ENCODE data around the gene NUBPL.

NUBPL gene, protein sequence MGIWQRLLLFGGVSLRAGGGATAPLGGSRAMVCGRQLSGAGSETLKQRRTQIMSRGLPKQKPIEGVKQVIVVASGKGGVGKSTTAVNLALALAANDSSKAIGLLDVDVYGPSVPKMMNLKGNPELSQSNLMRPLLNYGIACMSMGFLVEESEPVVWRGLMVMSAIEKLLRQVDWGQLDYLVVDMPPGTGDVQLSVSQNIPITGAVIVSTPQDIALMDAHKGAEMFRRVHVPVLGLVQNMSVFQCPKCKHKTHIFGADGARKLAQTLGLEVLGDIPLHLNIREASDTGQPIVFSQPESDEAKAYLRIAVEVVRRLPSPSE

DNA sequence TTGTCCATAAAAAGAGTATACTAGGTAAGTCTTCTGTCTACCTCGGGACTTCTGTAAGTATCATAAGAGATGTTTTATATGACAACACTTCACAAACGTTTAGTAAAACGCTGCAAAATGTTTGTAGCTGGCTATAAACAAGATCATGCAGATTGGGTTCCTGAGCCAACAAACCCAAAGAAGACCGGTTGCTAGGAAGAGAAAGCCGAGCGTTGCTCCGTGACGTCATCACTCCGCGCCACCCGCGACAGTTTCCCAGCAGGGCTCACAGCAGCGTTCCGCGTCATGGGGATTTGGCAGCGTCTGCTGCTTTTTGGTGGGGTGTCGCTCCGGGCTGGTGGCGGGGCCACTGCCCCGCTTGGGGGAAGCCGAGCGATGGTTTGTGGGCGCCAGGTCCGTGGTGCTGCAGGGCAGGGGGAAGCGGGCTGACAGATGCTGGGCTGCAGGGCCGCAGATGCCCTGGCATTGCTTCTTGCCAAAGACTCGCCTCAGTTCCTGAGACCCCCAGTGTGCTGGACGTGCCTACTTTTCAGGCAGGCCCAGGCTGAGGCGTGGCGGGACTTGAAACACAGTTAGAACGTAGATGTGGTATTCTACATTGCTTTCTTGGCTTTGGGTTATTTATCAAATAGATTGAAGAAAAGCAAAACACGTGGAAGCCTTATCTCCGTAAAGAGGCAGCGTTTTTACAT is at the start of gene NUBPL:
Gene NUBPL (plus strand): TSS at position 250 of the 692 bp plus-strand sequence. CDS start 36 bp downstream, at position 286.
- peak; percentile 93 to 96 for DNase-seq (ENCODE audit: low read depth in 1 of 2, low spot score in 1 of 2)

DNA sequence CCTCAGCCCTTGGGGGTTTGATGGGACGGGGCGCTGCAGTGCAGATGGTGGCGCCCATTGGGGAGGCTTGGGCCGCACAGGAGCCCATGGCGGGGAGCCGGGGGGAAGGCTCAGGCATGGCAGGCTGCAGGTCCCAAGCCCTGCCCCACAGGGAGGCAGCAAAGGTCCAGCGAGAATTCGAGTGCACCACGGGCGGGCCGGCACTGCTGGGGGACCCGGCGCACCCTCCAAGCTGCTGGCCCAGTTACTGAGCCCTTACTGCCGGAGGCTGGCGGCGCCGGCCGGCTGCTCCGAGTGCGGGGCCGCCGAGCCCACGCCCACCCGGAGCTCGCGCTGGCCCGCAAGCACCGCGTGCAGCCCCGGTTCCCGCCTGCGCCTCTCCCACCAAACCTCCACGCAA is 34.1 kb upstream of the NUBPL start:
- no peak for DNase-seq (ENCODE audit: low read depth in 1 of 2, low spot score in 1 of 2)

DNA sequence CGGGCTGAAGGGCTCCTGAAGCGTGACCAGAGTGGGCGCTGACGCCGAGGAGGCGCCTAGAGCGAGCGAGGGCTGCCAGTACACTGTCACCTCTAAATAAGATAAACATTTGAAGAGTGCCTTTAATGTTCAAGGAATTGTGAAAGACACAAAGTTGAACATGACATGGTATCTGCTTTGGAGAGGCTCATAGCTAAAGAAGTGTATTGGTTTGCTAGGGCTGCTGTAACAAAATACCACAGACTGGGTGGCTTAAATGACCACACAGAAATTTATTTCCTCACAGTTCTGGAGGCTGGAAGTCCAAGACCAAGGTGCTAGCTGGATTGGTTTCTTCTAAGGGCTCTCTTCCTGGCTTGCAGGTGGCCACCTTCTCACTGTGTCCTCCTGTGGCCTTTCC is 33.7 kb upstream of the NUBPL start:
- no peak for DNase-seq (ENCODE audit: low read depth in 1 of 2, low spot score in 1 of 2)

DNA sequence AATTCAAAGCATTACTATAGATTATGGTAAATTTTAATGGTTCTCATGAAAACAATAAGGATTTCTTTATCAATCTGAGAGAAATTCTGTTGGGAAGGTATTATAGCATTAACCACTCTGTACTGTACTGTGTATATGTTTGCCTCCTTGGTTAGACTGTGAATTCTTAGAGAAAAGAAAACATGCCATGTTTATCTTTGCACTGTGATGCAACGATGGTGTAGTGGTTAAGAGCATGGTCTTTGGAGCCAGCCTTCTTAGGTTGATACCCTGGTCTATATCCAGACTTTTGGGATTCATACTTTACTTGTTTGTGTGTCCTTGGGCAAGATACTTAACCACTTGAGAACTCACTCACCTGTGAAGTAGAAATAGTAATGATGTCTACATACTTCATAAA is 32.2 kb upstream of the NUBPL start:
- DNase-seq (ENCODE audit: low read depth in 1 of 2, low spot score in 1 of 2): no peak

DNA sequence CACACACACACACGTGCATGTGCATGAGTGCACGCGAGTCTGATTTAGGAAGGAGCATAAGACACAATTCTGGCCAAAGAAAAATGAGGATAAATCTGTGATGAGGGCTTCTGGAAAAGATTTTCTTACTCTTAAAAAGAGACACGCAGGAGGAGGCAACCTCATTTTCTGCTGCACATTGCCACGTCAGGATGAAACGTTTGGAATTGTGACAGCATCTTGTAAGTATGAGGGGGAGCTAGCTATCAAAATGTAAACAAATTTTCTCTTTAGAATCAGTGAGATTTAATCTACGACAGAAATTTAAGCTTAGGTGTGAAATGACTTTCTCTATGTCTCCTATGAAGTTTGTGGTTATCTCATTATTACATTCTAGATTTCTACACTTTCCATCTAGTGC is 31.1 kb upstream of the NUBPL start:
- DNase-seq (ENCODE audit: low read depth in 1 of 2, low spot score in 1 of 2): no peak

DNA sequence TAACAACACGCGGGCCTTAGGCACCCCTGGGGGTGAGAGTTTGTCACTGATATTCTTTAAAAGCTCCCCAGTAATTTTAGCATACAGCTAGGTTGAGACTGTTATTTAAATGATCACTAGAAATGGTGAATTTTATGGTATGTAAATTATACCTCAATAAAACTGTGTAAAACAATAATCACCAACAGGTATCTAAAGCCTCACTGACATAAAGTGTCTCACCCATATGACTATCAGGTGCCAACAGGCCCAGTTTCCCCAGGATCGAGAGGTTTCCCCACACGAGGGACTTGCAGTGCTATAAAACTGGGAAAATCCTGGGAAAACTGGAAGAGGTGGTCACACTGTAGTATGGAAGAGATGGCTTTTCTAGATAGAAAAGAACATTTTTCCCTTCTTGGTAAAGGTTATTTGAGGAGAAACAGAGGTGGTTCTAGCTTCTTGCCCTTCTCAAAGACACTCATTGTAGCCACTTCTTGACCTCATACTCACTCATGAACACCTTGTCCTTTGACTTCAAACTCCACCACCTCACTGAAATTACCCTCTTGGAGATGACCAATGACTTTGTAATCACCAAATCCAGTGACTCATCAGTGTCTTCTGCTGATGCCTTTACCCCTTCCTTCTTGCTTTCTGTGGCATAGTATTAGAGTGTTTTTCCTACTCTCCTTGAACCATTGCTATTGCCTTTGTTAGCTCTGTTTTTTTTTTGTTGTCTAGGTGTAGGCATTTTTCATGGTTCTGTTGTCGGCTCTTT is 24.8 kb upstream of the NUBPL start:
- no peak for DNase-seq (ENCODE audit: low read depth in 1 of 2, low spot score in 1 of 2)

DNA sequence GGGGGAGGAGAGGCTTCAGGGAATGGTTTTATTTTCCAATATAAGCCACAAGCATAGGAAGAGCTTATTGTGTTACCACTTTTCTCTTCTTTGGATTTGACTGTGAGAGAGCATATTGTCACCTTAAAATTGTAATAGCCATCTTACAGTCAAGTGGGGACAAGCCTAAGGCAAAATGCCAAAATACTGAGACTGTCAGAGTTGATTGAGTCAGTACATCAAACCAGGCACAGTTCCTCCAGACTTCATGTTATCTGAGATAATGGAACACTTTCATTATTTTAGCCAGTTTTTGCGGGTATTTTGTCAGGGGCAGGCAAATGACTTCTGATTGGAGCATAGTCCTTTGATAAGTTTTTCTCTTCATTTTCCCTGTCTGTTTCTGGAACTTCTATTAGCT is 19.5 kb upstream of the NUBPL start:
- no peak for DNase-seq (ENCODE audit: low read depth in 1 of 2, low spot score in 1 of 2)

DNA sequence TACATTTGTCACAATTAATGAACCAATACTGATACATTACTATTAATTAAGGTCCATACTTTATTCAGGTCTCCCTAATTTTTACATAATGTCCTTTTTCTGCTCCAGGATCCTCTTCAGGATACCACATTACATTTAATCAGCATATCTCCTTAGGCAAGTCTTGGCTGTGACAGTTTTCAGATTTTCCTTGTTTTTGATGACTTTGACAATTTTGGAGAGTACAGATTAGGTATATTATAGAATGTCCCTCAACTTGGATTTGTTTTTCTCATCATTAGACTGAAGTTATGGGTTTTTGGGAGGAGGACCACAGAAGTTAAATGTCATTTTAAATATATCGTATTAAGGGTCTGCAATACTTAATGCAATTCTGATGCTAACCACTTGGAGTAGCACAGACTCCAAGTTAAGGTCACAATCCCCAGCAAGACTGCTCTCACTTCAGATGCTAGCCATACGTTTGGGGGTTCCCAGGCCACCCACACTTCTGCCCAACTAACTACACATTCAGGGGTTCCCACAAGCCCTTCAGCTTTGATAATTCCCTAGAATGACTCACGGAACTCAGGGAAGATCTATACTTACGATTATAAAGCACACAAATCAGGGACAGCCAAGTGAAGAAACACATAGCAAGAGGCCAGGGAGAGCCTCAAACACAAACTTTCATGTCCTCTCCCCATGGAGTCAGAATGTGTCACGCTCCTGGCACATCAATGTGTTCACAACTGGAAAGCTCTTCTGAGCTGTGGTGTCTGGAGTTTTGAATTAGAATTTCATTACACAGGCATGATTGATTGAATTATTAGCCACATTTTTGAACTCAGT is 17.0 kb upstream of the NUBPL start:
- DNase-seq (ENCODE audit: low read depth in 1 of 2, low spot score in 1 of 2): no peak

DNA sequence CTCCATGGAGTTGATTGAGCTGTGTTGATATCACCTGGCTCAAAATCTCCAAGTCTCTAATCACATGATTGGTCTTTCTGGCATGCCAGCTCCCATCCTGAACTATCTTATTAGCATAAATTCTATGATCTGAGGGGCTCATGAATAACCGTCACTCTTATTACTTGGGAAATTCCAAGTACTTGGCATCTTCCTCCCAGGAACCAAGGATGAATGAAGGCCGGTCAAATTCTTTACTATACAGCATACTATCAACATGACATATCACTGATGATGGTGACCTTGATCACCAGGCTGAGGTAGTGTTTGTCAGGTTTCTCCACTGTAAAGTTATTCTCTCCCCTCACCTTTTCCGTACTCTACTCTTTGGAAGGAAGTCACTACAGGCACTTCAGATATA is 16.4 kb upstream of the NUBPL start:
- no peak for DNase-seq (ENCODE audit: low read depth in 1 of 2, low spot score in 1 of 2)

DNA sequence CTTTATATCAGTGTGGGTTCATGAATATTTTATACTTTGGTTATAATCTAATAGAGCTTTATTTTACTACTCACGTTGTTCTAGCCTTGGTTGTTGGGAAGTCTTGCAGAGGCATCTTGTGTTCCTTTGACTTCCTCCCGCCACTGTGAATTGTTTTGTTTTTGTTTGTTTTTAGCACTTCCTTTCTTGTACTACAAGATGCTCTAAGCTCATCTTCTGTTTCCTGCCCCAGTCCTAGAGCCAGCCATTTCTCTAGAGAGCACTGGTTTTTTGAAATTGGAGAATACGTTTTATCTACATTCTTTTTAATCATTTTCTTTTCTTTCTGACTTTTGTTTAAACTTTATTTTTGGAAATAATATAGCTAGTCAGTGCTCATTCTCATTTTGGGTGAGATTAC is 15.9 kb upstream of the NUBPL start:
- no peak for DNase-seq (ENCODE audit: low read depth in 1 of 2, low spot score in 1 of 2)

DNA sequence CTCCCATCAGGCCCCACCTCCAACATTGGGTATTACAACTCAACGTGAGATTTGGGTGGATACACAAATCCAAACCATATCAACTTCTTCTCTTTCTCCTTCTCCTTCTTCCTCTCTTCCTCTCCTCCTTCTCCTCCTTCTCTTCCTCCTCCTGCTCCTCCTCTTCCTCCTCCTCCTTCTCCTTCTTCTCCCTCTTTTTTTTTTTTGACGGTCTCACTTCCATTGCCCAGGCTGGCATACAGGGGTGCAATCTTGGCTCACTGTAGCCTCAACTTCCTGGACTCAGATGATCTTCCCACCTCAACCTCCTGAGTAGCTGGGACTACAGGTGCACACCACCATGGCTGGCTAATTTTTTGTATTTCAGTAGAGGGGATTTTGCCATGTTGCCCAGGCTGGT is 11.4 kb upstream of the NUBPL start:
- DNase-seq (ENCODE audit: low read depth in 1 of 2, low spot score in 1 of 2): no peak

DNA sequence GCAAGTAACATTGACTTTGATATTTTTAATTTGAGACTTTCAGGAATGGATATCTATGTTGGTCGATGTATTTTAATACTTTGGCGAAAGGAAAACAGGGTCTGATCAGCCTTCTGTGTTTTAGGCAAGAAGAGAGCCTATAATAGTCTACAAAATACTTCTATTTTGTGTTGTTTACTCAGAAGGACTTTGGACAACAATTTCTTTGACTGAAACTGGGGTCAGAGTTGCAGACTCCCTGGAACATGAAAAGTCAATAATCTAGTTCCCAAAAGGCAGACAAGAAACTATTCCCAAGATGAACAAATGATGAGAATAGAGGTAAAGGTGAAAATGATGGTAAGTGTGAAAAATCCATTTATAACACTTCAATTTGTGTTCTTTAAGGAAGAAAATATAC is 10.6 kb upstream of the NUBPL start:
- no peak for DNase-seq (ENCODE audit: low read depth in 1 of 2, low spot score in 1 of 2)

DNA sequence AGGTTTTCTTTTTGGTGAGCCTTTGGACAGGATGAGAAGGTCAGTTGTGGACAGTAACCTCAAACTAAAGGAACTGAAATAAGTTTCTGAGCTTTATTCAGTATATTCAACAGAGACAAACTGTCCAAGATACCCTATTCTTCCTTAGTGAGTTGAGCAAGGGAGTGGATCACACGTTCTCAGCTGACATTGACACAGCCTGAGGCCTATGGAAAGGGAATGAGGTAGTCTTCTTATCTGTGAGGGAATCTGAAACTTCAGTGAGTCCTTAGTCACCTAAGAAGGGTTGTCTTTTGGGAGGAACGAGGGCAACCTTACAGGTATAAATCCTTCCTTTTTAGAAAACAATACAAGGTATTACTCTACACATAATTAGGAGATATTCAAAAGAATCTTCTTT is 5.0 kb upstream of the NUBPL start:
- no peak for DNase-seq (ENCODE audit: low read depth in 1 of 2, low spot score in 1 of 2)

DNA sequence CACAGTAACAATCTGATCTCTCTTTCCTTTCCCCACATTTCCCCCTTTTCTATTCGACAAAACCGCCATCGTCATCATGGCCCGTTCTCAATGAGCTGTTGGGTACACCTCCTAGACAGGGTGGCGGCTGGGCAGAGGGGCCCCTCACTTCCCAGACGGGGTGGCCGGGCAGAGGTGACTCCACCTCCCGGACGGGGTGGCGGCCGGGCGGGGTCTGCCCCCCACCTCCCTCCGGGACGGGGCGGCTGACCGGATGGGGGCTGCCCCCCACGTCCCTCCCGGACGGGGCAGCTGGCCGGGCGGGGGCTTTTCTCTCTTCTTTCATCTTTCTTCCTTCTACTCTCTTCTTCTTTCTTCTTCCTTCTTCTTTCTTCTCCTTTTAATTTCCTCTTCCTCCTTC is 1.3 kb upstream of the NUBPL start:
- DNase-seq (ENCODE audit: low read depth in 1 of 2, low spot score in 1 of 2): no peak

DNA sequence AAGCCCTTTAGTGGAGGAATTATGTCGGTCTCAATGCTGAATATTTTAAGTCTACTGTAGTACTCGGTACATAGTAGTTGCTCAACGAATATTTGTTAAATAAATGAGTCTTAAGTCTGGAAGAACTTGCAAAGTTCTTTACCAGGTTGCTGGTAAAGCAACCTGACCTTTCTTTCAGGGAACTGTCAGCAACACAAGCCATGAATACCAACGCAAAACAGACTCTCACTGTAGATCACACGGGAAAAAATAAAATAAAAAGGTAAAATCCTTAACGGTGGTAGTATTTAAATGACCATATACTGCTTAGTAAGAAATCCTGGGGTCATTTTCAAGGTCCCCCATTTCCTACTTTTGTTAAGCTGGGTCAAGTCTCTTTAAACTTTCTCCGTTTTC is 447 bp upstream of the NUBPL start:
- no peak for DNase-seq (ENCODE audit: low read depth in 1 of 2, low spot score in 1 of 2)

DNA sequence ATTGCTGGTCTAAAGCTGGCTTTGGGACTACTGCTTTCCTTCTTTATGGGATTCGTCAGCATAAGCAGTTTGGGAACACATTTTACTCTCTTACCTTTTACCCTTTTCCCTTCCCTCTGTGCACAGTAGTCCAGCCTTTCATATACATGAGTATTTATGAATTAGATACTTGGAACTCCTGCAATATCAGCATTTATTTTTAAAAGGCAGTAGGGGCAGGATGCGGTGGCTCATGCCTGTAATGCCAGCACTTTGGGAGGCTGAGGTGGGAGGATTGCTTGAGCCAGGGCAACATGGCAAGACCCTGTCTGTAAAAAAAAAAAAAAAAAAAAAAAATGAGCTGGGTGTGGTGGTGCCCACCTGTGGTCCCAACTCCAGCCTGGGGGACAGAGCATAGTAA is 3.0 kb downstream of the NUBPL start:
- DNase-seq (ENCODE audit: low read depth in 1 of 2, low spot score in 1 of 2): no peak

DNA sequence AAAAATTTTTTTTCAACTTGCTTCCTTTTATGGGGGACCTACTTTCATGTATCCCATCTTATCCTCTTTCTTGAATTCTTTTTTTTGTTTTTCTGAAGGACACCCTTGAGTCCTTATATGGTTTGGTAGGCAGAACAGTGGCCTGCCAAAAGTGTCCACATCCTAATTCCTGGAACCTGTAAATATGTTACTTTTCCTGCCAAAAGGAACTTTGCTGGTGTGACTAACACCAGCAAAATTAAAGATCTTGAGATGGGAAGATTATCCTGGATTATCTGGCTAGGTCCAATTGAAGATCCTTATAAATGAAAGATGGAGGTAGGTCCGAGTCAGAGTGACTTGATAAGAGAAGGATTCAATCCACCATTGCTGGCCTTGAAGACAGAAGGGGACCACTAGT is 5.3 kb downstream of the NUBPL start:
- no peak for DNase-seq (ENCODE audit: low read depth in 1 of 2, low spot score in 1 of 2)

DNA sequence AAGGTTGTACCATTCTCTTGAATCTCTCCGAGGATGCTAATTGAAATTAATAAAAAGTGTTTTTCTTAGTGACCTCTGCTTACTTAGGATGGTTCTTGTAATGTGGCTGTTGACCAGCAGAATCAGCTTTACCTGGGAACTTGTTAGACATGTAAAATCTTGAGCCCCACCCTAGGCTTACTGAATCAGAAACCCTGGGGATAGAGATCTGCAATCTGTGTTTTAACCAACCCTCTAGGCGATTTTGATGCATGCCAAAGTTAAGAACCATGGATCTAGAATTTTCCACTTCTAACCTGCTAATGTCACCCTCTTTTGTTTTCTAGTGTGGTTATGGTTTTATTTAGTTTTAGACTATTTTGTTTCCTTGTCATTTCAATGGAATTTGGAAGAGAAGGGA is 6.5 kb downstream of the NUBPL start:
- DNase-seq (ENCODE audit: low read depth in 1 of 2, low spot score in 1 of 2): no peak

DNA sequence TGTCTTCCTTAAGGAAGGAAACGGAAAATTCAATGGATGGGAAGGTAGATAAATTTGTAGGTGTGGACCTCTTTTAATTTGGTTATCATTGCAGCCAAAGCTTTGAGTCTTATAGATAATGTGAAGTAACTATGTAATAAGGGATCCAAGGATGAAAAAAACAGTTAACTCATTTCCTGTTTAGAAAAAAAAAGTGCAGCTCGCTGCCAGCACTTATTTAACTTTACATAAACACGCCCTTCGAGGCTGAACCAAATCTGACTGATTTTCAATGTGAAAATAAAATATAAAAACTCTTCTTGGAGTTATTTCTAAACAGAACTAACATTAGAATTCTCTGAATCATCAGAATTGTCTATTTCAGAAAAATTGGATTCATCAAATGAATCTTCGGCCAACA is 7.0 kb downstream of the NUBPL start:
- DNase-seq (ENCODE audit: low read depth in 1 of 2, low spot score in 1 of 2): no peak

DNA sequence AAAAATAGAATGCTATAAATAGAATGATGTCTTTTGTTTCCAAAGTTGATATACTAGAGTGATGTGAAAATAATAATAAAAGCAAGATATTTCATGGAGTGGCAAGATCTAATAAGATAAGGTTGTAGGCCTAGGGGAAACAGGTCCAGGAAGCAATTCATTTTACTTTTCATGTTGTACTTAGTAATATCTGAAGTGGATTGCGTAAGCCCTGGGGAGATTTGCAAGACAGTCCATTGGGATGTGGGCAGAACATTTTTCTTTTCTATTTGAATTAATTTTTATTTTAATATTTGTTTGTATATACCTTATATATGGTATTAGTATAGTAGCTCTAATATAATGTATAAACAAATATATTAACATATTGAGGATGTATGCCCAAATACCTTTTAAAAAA is 7.5 kb downstream of the NUBPL start:
- no peak for DNase-seq (ENCODE audit: low read depth in 1 of 2, low spot score in 1 of 2)

DNA sequence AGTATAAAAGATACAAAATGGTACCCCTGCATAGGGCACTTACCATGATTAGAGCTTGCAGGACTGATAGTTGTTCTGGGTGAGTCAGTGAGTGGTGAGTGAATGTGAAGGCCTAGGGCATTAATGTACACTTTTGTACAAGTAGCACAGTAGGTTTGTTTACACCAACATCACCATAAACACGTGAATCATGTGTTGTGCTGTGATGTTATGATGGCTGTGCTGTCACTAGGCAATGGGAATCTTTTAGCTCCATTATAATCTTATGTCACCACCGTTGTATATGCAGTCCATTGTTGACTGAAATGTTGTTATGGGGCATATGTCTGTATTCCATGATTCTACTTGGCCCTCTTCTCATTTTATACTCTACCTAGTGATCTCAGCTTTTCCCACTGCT is 11.8 kb downstream of the NUBPL start:
- DNase-seq (ENCODE audit: low read depth in 1 of 2, low spot score in 1 of 2): no peak
